ENCODE data around the gene PLEKHG5. TPM values are rescaled to one million over a fixed set of nuclear protein-coding genes. Genes with fewer than 3 reads are reported as not detected.

PLEKHG5 gene
- total RNA-seq, 1 donor from 2014 or later, result 42.9 TPM

GRCh38 chr1:6472391-6472790 is 19.1 kb downstream of the PLEKHG5 start:
- H3K36me3 ChIP-seq (ENCODE audit: control insufficient read depth, insufficient read depth, low read length), result peaks cover 62% of the 10 kb centered on the region
- no peak overlapping the region for H3K4me3 ChIP-seq (ENCODE audit: low read depth, low read length)
- peak; percentile 51 for TF ChIP-seq CTCF (IDR thresholded peaks at IDR 0.05; ENCODE audit: insufficient read depth, low read length, severe bottlenecking)
- H3K27me3 ChIP-seq (ENCODE audit: control insufficient read depth, insufficient read depth, low read length), result no peaks in the 10 kb centered on the region
- FAIRE-seq (no peak), DNase-seq (ENCODE audit: low read depth) (no peak)

- peak; percentile 73 for FAIRE-seq
- no peak for TF ChIP-seq CTCF (IDR thresholded peaks at IDR 0.05; ENCODE audit: insufficient read depth, low read length, severe bottlenecking)
- H3K36me3 ChIP-seq (ENCODE audit: control insufficient read depth, insufficient read depth, low read length), result peaks cover 65% of the 10 kb centered on the region
- DNase-seq (ENCODE audit: low read depth), result peak; percentile 81
- no peak overlapping the region for H3K4me3 ChIP-seq (ENCODE audit: low read depth, low read length)
- H3K27me3 ChIP-seq (ENCODE audit: control insufficient read depth, insufficient read depth, low read length), result no peaks in the 10 kb centered on the region
These were observed 19.5 kb downstream of the PLEKHG5 start for GRCh38 chr1:6471970-6472368.

- Histone ChIP-seq H3K36me3 (ENCODE audit: control insufficient read depth, insufficient read depth, low read length) (peaks cover 64% of the 10 kb centered on the region), H3K4me3 (ENCODE audit: low read depth, low read length) (no peak overlapping the region), H3K27me3 (ENCODE audit: control insufficient read depth, insufficient read depth, low read length) (no peaks in the 10 kb centered on the region)
- DNase-seq (ENCODE audit: low read depth), result peak; percentile 23
- FAIRE-seq, result no peak
- no peak for TF ChIP-seq CTCF (IDR thresholded peaks at IDR 0.05; ENCODE audit: insufficient read depth, low read length, severe bottlenecking)
These were observed 20.1 kb downstream of the PLEKHG5 start for GRCh38 chr1:6471086-6471969.

GRCh38 chr1:6470132-6471085 is 21.1 kb downstream of the PLEKHG5 start:
- no peaks in the 10 kb centered on the region for H3K27me3 ChIP-seq (ENCODE audit: control insufficient read depth, insufficient read depth, low read length)
- no peak overlapping the region for H3K4me3 ChIP-seq (ENCODE audit: low read depth, low read length)
- FAIRE-seq (no peak), DNase-seq (ENCODE audit: low read depth) (no peak)
- TF ChIP-seq CTCF (IDR thresholded peaks at IDR 0.05; ENCODE audit: insufficient read depth, low read length, severe bottlenecking), result no peak
- peaks cover 66% of the 10 kb centered on the region for H3K36me3 ChIP-seq (ENCODE audit: control insufficient read depth, insufficient read depth, low read length)

GRCh38 chr1:6468729-6469461 is 22.6 kb downstream of the PLEKHG5 start:
- Histone ChIP-seq H3K27me3 (ENCODE audit: control insufficient read depth, insufficient read depth, low read length) (no peaks in the 10 kb centered on the region), H3K36me3 (ENCODE audit: control insufficient read depth, insufficient read depth, low read length) (peaks cover 62% of the 10 kb centered on the region), H3K4me3 (ENCODE audit: low read depth, low read length) (no peak overlapping the region)
- FAIRE-seq (no peak), DNase-seq (ENCODE audit: low read depth) (no peak)
- no peak for TF ChIP-seq CTCF (IDR thresholded peaks at IDR 0.05; ENCODE audit: insufficient read depth, low read length, severe bottlenecking)
